ENCODE results near the gene BHLHE41. TPM values are rescaled to one million over a fixed set of nuclear protein-coding genes. Genes with fewer than 3 reads are reported as not detected.

BHLHE41 gene
- total and polyA plus RNA-seq, 2 experiments from 2014 or later: 1.6 to 3.6 TPM

- peaks cover 11% of the 10 kb centered on the region for H3K4me1 ChIP-seq (ENCODE audit: insufficient read depth)
- no peak overlapping the region for H2AFZ ChIP-seq
- H3K9me3 ChIP-seq (ENCODE audit: low read depth): no peaks in the 10 kb centered on the region
Observed at GRCh38 chr12:26153421-26154154, 28.8 kb upstream of the BHLHE41 start.

GRCh38 chr12:26152507-26153102 is 27.8 kb upstream of the BHLHE41 start:
- Histone ChIP-seq H3K4me2 (no peak overlapping the region), H3K27ac (peak overlapping the region; percentile 26), H3K4me3 (no peak overlapping the region), H3K9me3 (ENCODE audit: low read depth) (no peaks in the 10 kb centered on the region), H3K36me3 (replicated peaks; ENCODE audit: insufficient read depth, low read depth) (no peaks in the 10 kb centered on the region), H3K9me2 (replicated peaks; ENCODE audit: insufficient read depth) (no peaks in the 10 kb centered on the region), H2AFZ (no peak overlapping the region), H4K20me1 (ENCODE audit: insufficient read depth, poor library complexity, severe bottlenecking) (no peaks in the 10 kb centered on the region), H3K79me2 (no peaks in the 10 kb centered on the region), H3K27me3 (no peaks in the 10 kb centered on the region), H3K4me1 (ENCODE audit: insufficient read depth) (peaks cover 11% of the 10 kb centered on the region)
- TF ChIP-seq, protein P1, sequence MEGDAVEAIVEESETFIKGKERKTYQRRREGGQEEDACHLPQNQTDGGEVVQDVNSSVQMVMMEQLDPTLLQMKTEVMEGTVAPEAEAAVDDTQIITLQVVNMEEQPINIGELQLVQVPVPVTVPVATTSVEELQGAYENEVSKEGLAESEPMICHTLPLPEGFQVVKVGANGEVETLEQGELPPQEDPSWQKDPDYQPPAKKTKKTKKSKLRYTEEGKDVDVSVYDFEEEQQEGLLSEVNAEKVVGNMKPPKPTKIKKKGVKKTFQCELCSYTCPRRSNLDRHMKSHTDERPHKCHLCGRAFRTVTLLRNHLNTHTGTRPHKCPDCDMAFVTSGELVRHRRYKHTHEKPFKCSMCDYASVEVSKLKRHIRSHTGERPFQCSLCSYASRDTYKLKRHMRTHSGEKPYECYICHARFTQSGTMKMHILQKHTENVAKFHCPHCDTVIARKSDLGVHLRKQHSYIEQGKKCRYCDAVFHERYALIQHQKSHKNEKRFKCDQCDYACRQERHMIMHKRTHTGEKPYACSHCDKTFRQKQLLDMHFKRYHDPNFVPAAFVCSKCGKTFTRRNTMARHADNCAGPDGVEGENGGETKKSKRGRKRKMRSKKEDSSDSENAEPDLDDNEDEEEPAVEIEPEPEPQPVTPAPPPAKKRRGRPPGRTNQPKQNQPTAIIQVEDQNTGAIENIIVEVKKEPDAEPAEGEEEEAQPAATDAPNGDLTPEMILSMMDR (IDR thresholded peaks at IDR 0.05; ENCODE audit: poor library complexity): no peak
- TF ChIP-seq EZH2phosphoT487 (IDR thresholded peaks at IDR 0.05; ENCODE audit: low read depth, severe bottlenecking, unreplicated experiment): no peak
- no peak for TF ChIP-seq EZH2 (IDR thresholded peaks at IDR 0.05; ENCODE audit: borderline replicate concordance)
- WGBS (ENCODE audit: low lambda C conversion rate, missing lambda C conversion rate): 79% methylated on average over 2 of the region's 2 CpGs
- DNase-seq (ENCODE audit: low spot score): no peak

More at GRCh38 chr12:26153421-26154154, 28.8 kb upstream of the BHLHE41 start:
- Histone ChIP-seq H3K4me3 (no peak overlapping the region), H3K79me2 (no peaks in the 10 kb centered on the region), H3K4me2 (peak overlapping the region; percentile 23), H3K27me3 (no peaks in the 10 kb centered on the region), H3K9me2 (replicated peaks; ENCODE audit: insufficient read depth) (no peaks in the 10 kb centered on the region), H4K20me1 (ENCODE audit: insufficient read depth, poor library complexity, severe bottlenecking) (no peaks in the 10 kb centered on the region), H3K27ac (peak overlapping the region; percentile 64), H3K36me3 (replicated peaks; ENCODE audit: insufficient read depth, low read depth) (no peaks in the 10 kb centered on the region)
- DNase-seq (ENCODE audit: low spot score): peak; percentile 70
- WGBS (ENCODE audit: low lambda C conversion rate, missing lambda C conversion rate): 68% methylated on average over 5 of the region's 5 CpGs
- TF ChIP-seq, protein P1 (IDR thresholded peaks at IDR 0.05; ENCODE audit: poor library complexity): no peak
- TF ChIP-seq EZH2 (IDR thresholded peaks at IDR 0.05; ENCODE audit: borderline replicate concordance): no peak

- Histone ChIP-seq H2AFZ (no peak overlapping the region), H3K4me2 (no peak overlapping the region), H3K27ac (no peak overlapping the region), H4K20me1 (ENCODE audit: insufficient read depth, poor library complexity, severe bottlenecking) (no peaks in the 10 kb centered on the region), H3K36me3 (replicated peaks; ENCODE audit: insufficient read depth, low read depth) (no peaks in the 10 kb centered on the region), H3K9me3 (ENCODE audit: low read depth) (no peaks in the 10 kb centered on the region), H3K79me2 (no peaks in the 10 kb centered on the region), H3K4me3 (no peak overlapping the region), H3K4me1 (ENCODE audit: insufficient read depth) (peaks cover 11% of the 10 kb centered on the region), H3K27me3 (no peaks in the 10 kb centered on the region), H3K9me2 (replicated peaks; ENCODE audit: insufficient read depth) (no peaks in the 10 kb centered on the region)
- WGBS (ENCODE audit: low lambda C conversion rate, missing lambda C conversion rate): 59% methylated on average over 2 of the region's 2 CpGs
- TF ChIP-seq EZH2phosphoT487 (IDR thresholded peaks at IDR 0.05; ENCODE audit: low read depth, severe bottlenecking, unreplicated experiment) (no peak), EZH2 (IDR thresholded peaks at IDR 0.05; ENCODE audit: borderline replicate concordance) (no peak)
- TF ChIP-seq, protein P1 (IDR thresholded peaks at IDR 0.05; ENCODE audit: poor library complexity): no peak
- DNase-seq (ENCODE audit: low spot score): no peak
Observed at GRCh38 chr12:26150736-26151450, 26.1 kb upstream of the BHLHE41 start.

Measured in hepatocyte (in vitro differentiated cells).